NCI-H1436 treated with DMSO at 0.1 percent for 48 hours (cell line): ENCODE data around the gene TRIM45.
"Not testable (repeated sequence)": the region's sequence is repeated elsewhere in the genome, so short reads cannot be mapped to it uniquely, and the experiment has no call there.

Experiments
- DNase-seq: peaks from one replicate; lab custom pipeline; 2025; lab: John Stamatoyannopoulos, UW

The TRIM45 gene

DNA sequence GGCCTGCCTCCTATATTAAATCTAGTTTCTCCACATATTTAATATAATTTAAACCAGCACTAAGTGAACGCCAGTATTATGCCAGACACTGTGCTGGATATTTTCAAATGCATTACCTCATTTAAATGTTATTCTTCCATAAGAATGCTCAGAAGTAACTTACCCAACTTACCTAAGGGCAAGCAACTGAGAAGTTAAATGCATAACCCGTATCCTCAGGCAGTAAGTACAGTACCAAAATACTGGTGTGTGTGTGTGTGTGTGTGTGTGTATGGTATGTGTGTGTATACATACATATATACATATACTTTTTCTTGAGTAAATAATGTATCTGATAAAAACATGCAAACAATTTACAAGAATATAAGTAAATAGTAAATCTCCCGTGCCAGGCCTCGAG is 9.0 kb upstream of the TRIM45 start:
- DNase-seq, result no peak

DNA sequence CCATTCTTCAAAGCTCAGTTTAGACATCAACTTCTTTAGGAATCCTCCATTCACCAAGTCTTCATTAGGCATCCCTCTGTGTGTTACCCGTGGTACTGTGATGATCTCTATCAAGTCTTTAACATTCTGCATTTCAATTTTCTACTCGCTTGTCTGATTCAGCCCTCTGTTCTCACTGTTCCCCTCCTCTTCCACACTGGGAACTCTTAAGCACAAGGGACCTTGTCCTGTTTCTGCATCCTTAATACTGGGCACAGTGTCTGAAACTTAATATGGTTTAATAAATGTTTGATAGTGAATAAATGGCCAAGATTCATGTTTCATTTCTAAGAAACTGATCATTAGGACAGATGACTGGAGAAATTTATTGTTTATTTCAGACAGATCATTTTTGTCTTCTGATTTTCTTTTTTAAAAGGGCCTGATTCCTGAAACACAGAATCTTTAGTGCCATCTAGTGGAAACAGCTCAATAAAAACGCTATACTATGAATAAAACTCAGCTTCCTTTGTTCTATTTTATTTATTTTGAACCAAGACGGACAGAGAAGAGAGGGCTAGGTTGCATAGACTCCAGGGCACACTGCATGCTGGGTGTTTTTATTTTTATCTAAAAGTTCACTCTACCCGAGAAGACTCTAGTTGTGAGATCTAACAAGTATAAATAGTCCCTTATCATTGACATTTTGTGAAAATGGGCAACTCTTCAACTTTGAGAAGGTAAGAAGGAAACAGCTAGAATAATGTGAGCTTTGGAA is 7.0 kb upstream of the TRIM45 start:
- no peak for DNase-seq

DNA sequence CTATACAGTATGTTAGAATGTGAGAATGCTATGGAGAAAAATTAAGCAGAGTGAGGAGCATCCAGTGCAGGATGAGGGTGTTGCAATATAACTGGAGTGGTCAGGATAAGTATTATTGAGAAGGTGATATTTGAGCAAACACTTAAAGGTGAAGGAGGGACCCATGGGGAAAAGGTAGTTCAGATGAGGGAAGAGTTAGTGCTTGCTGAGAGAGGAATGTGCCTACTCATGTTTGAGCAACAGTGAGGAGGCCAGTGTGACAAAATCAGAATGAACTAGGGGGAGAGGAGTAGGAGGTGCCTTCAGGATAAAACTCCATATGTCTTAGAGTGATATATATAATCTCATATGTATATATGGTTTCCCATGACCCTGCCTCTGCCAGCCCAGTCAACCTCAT is 6.2 kb upstream of the TRIM45 start:
- no peak for DNase-seq

DNA sequence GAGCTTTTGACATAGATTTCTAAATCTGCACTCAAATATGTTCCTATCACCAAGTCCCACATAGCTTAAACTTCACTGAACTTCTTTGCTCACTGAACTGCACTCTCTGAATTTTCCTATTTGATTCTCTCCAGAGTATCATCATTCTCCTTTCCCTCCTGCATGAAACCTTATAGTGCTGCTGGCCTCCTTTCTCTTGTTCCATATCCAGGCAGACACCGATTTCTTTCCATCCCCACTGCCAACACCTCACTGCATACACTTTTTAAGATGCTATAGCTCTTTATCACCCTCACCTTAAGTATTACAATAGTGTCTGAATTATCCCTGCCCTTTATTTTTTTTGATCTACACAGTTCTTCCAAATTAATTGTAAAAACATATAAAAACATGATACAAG is 3.1 kb upstream of the TRIM45 start:
- no peak for DNase-seq

DNA sequence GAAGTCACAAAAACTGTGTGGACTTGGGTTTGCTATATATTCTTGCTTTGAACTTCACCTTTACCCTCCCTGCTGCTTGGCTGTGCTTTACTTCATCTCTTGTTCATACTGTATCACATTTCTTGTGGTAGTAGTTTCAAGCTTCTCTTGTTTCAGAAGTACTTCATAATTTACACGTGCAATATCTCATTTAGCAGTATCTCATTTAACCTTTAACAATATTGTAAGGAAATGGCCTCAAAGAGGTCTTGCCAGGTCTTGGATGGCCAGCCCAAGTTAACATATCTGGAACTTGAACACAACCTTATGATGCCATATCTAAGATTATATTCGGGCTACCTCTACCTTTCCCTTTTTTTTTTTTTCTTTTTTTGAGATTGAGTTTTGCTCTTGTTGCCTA is 1.7 kb upstream of the TRIM45 start:
- DNase-seq, result no peak

DNA sequence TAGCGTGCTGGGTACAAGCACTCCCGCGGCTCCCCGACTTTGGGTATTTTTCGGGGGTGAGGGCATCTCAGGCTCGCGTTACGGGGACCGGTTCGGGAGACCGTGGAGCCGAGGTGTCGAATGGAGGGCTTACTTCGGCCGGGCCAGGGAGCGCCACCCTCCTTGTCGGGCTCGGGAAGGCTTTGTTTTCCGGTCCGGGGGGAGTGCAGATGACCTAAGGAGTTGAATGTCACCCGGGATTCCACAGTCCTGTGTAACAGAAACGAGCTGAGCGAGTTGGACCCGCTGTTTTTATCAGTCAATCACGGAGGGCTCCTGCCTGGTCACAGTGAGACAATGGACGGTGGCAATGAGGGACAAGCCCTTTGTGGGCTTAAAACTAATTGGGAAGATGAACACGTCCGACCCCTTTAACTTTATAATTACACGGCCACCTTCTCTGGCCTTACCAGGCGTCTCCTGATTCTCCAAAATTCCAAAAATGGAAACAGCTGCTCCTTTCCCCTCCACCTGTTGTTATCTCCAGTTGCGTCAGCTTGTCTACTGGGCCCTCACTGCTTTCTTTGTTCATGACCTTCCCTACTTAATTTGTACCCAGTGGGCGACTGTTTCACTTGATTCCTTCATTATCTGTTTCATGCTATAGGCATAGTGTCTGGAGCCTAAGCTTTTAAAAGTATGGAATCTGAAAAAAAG is 929 bp upstream of the TRIM45 start:
- DNase-seq, result no peak

DNA sequence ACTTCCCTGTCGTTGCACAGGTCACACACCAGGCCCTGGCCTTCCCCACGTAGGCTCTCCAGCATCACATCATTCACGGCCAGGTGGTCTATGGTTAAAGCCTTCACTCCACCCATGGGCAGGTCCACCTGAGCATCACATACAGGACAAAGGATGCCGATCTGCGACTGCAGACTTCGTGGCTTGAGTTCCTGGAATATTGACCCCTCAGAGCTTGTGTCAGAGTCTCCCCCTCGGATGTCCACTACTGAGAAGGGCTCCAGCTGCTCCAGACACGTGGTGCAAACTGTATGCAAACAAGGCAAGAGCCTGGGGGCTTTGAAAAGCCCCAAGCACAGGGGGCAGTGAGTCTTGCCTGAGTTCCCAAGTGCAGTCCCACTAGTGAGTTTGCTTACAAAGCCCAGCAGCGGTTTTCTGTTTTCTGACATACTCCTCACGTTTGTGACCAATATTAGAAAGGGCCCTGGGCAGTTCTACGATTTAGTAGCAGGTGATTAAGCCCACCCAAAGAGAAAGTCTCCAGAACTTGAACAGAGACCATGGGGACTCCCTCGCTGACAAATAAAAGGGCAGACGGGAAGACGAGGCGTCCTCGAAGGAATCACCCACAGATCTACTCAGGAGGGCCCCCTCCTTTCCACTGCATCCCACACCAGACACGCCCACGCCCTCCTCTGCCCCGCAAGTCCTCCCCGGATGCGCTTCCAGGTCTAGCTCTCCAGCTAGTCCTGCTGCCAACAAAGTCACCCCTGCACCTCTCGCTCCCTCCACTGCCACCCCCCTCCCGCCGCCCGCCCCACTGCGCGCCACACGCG is 568 bp downstream of the TRIM45 start:
- DNase-seq, result no peak

DNA sequence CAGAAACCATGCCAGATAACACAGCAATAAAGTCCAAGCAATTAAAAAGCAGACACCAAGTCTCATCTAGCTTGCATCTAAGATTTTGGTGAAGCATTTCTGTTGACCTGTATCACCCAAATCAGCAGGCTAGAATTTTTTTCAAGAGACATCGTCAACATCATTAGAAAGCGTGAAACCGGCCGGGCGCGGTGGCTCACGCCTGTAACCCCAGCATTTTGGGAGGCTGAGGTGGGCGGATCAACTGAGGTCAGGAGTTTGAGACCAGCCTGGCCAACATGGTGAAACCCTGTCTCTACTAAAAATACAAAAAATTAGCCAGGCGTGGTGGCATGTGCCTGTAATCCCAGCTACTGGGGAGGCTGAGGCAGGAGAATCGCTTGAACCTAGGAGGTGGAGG is 2.4 kb downstream of the TRIM45 start:
- not testable (repeated sequence) for DNase-seq

DNA sequence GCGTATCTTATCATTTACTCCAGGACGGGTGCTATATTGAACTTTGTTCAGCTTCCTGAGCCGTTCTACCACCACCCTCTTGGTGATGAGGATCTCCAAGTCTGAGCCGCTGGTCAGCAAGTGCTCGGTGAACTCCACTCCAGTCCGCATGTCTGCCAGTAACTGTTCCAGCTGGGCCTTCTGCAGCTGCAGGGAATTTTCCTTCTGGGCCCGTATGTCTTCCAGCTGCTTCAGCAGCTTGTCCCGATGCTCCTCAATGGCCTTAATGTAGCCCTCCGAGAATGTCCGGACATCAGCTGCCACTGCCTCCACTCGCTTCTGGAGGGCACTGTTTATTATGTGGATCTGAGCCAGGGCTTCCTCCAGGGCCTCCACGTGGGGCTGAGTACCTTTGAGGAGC is 3.4 kb downstream of the TRIM45 start:
- no peak for DNase-seq

DNA sequence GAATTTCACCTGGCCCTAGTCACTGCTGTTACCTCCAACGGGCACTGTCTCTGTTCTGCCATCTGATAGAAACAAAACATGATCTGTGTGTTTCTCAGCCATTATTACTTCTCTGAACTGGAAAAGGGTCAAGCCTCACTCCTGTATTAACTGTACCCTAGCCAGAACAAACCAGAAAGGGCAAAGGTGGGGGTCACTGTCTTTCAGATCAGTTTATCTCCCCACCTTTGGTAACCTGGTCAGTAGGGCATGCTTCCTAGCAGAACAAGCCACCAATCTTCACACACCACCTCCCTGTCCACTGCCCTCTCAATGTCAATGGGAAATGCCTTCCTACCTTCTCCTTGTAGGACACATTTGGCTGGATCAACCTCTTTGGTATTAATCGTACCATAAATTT is 3.9 kb downstream of the TRIM45 start:
- no peak for DNase-seq

DNA sequence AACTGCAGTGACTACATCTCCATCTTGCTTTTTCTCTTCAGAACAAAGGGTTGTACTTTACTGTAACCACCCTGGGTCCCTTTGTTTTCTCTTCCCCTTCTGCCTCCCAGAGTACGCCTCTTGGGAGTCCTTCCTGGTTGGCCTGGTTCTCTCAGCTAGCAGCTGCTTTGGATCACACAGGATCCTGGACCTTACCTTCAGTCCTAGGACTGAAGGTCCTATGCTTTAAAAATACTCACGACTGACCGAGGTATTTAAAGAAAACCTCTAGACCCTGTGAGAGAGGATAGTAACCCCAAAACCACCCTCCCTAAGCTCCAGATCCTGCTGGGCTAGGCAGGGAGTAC is 4.8 kb downstream of the TRIM45 start:
- no peak for DNase-seq

DNA sequence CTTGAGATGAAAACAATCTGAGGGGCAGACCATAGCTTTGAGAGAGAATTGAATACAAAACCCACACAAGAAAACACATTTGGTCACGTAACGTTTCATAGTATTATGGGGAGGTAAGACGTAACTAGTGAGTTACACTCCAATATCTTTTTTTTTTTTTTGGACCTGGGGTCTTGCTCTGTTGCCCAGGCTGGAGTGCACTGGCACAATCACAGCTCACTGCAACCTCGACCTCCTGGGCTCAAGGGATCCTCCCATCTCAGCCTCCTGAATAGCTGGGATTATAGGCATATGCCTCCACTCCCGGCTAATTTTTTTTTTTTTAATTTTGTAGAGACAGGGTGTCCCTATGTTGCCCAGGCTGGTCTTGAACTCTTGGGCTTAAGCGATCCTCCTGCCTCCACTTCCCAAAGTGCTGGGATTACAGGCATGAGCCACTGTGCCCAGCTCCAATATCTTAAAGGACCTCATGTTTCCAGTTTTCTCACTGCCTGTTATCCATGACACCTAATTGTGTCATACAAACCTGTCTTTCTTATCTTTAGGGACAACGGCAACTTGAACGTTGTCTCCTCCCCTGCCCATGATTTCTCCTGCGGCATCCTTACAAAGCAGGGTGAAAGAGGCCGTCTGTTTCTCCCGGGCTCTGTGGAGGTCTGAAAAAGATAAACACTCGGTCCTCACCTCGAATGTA is 5.3 kb downstream of the TRIM45 start:
- no peak for DNase-seq

DNA sequence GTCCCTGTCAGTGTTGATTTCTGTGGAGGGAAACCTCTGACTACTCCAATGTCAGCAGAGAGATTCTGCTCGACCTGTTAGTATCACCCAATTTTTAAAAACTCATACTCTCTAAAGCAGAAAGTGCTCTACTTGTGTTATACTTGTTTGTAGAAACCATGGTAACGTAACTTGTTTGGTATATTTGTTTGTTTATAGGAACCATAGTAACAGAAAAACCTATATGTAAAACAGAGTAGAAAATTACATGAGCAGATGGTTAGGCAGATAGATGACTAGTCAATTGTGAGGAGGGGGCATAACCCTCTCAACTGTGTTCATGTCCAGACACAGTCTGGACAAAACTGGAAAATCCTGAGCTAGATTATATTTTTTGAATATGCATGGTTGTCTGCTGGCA is 6.7 kb downstream of the TRIM45 start:
- DNase-seq, result no peak

DNA sequence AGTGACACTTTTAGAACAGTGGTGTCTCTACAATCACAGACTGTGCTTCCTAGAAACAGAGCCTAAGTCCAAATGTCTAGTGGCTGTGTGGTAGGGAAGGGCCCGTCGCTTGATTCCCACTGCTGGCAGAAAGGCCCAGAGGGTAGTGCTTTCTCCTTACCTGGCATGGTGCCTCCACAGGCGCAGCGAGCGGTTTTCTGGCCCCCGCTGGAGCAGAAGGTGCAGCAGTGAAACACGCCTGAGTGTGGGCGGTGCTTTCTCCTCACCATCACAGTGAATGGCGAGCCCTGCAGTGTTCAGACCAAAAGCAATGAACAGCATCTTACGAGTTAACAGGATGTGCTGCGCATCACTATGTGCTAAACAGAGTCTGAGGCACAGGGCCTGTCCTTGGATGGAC is 8.3 kb downstream of the TRIM45 start:
- DNase-seq, result no peak

DNA sequence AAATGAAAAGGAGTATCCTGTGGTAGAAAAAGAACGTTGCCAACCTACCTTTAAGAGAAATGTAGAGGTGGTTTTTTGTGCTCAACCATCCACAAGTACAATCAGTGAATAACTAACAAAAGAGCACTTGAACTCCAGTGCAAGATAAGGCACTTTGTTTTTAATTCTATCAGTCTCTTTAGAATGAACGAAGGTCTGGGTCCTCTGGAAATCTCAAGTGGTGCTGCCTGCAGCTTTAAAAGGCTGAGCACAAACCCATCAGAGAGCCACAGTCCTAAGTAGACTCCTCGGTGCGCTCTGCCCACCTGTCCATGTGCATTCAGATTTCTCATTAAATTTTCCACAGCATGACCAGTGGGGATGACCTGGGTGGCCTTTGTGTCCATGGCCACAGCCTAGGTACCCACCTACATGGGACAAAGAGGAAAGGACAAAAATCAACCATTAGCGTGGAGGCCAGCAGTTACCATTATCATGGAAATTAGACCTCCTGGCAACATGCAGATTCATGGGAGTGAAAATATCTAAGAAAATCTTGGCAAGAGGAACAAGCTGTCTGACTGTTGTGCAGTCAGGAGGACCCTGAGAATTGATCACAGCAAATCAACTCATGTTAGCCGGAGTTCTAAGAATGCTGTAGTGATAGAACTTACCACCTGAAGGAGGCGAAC is 9.4 kb downstream of the TRIM45 start:
- no peak for DNase-seq

DNA sequence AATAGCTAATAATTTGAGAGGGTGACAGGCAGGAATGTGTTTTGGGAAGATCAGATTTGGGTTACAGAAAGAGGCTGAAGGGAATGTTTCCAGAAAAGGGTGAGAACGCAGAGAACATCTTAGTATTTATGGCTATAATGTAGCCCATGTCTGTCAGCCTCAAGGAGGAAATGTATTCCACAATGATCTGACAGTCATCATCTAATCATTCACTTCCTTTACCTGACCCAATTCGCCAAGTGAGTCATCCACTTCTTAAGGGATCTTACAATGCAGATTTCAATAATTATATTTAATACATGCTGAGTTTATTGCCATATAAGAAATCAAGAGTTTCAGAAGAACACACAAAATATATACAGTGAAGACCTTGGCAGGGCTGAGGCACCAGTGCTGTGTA is 10.8 kb downstream of the TRIM45 start:
- DNase-seq, result no peak

DNA sequence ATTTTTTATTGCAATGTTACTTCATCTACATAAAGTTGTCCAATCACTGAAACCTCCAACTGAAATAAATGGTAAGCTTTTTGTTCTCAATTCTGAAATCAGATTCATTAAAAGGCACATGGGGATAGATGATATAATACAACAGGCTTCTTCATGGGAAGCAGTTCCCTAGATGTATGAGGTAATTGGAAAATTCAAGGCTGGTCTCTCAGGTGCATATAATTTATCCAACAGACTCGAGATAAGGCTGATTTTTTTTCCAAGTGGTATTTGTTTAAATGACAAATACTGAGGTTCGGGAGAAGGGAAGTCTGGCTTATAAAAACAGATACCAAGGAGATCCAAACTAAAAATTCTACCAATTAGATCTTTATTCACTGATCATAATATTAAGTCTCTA is 14.2 kb downstream of the TRIM45 start:
- DNase-seq, result no peak

DNA sequence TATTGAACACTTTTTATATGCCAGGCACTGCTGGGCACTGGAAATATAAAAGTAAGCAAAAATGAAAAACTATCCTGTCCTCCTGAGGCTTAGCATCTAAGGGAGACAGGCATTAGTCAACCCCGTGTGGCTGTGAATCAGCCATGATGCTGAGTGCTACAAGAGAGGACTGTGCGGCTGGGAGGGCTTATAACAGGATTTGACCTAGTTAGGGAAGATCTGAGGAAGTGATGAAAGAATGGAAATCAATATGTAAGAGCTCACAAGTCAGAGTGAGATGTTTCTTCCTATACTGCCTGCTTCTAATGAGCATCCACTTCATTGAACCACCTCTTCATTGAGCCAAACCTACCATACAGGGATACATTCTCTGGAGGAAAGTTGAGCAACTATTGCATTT is 15.1 kb downstream of the TRIM45 start:
- DNase-seq, result no peak

DNA sequence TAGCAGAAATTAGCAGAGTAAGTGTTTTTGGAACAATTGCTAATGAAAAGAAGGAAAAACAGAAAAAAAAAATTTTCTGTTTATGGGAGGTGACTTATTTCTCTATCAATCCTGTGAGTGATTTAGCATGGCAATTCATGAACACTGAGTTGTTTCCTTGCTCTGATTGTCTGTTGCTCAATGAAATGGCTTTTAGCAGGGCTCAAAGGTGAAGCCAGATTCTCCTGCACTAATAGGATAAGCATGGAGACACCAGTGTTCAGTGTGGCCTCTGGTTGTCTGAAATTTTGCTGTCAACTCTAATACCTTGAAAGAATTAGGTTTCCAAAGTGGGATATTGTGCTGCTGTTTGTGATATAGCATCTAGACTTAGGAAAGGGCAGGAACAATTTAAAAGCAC is 15.8 kb downstream of the TRIM45 start:
- no peak for DNase-seq

DNA sequence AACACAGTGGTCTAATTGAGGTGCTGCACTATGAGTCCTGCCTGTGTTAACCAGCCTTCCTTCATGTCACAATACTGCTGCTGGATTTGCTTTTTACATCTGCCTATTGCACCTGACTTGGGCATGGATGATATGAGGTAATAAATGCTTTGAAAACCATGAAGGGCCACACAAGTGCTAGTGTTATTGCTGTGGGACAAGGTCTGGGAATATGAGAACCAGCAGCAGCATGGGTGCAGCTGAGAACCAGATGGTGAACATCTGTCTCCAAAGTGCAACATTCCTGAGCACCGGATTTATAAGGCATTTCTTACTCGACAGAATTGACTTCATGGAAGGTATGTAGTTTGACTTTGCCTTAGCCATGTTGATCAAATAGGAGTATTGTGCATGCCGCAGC is 16.6 kb downstream of the TRIM45 start:
- no peak for DNase-seq

DNA sequence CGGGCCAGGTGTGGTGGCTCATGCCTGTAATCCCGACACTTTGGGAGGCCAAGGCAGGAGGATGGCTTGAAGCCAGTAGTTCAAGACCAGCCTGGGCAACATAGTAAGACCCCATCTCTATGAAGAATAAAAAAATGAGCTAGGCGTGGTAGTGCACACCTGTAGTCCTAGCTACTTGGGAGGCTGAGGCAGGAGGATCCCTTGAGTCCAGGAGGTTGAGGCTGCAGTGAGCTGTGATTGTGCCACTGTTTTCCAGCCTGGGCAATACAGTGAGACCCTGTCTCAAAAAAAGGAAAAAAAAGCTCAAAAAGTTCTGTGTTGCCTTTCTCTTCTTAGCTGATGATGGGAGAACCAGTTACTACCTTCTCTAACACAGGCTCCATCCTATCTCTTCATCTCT is 19.7 kb downstream of the TRIM45 start:
- DNase-seq, result not testable (repeated sequence)

DNA sequence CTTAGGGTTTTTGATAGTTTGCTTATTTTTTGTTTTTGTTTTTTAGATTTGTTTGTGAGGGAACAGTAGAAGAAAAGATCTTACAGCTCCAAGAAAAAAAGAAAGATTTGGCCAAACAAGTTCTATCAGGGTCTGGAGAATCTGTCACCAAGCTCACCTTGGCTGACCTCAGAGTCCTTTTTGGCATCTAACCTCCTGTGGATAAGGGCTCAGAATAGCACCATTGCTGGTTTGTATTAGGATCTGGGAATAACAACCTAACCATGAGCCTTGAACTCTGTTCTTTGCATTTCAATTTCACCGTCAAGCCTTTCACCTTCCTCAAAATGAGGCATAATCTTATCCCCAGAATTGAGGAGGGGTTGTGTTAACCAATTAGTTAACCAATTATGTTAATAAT is 20.2 kb downstream of the TRIM45 start:
- no peak for DNase-seq
